Osteoblast (primary cell): Measurements from ENCODE around the gene ZNF846. TPM values are rescaled to one million over a fixed set of nuclear protein-coding genes. Genes with fewer than 3 reads are reported as not detected.

Source experiments
- DNase-seq: peaks from one replicate; pipeline ENCODE4 v3.0.0; 2011; ENCODE audit warnings: low spot score, mixed read lengths; ENCODE audit not compliant: insufficient read length; ENCODE audit errors: missing footprints
- H2AFZ ChIP-seq: 2 replicates; pipeline ENCODE4 v1.6.0; 2011; ENCODE audit warnings: mild to moderate bottlenecking, low read length
- H3K27ac ChIP-seq: 2 replicates; pipeline ENCODE4 v1.5.1; 2011; ENCODE audit warnings: mild to moderate bottlenecking, low read depth, low read length, moderate library complexity
- H3K27me3 ChIP-seq: 2 replicates; pipeline ENCODE4 v1.6.0; 2012; ENCODE audit warnings: mild to moderate bottlenecking, control low read depth, inconsistent platforms, low read length, moderate library complexity; ENCODE audit not compliant: insufficient read depth
- H3K36me3 ChIP-seq: 2 replicates; pipeline ENCODE4 v1.5.1; 2011; ENCODE audit warnings: mild to moderate bottlenecking, low read length, control low read depth, moderate library complexity; ENCODE audit not compliant: insufficient read depth
- H3K4me1 ChIP-seq: 2 replicates; pipeline ENCODE4 v1.5.1; 2011; ENCODE audit warnings: mild to moderate bottlenecking, low read length, control low read depth, moderate library complexity; ENCODE audit not compliant: insufficient read depth
- H3K4me2 ChIP-seq: 2 replicates; pipeline ENCODE4 v1.6.0; 2011; ENCODE audit warnings: mild to moderate bottlenecking, low read length; ENCODE audit not compliant: insufficient read depth
- H3K4me3 ChIP-seq: fragments of 200-600 bp; sonication (generic); 3 replicates; pipeline ENCODE4 v1.5.1; 2012; ENCODE audit warnings: mild to moderate bottlenecking, low read length, inconsistent platforms; ENCODE audit not compliant: insufficient read depth
- H3K79me2 ChIP-seq: 2 replicates; pipeline ENCODE4 v1.6.0; 2012; ENCODE audit warnings: mild to moderate bottlenecking, low read length, control low read depth, inconsistent platforms; ENCODE audit not compliant: insufficient read depth
- H3K9me3 ChIP-seq: 2 replicates; pipeline ENCODE4 v1.5.1; 2011; ENCODE audit warnings: low read depth, low read length, control low read depth
- H4K20me1 ChIP-seq: 2 replicates; pipeline ENCODE4 v1.6.0; 2012; ENCODE audit warnings: mild to moderate bottlenecking, low read length, control low read depth; ENCODE audit not compliant: insufficient read depth
- total RNA-seq: library from RNA; depleted of rRNA; stranded (reverse); fragments of >200 nt; gene quantifications from 2 replicates; pipeline ENCODE4 v1.2.3, GENCODE V29; 2012
- TF ChIP-seq, protein P1 (sequence below): IDR thresholded peaks from 2 replicates; pipeline ENCODE4 v1.5.1; 2011; ENCODE audit warnings: mild to moderate bottlenecking, low read depth, low read length, moderate library complexity; ENCODE audit errors: extremely low read depth

Gene ZNF846
- 14.1 and 17.7 TPM in 2 replicates for total RNA-seq

DNA sequence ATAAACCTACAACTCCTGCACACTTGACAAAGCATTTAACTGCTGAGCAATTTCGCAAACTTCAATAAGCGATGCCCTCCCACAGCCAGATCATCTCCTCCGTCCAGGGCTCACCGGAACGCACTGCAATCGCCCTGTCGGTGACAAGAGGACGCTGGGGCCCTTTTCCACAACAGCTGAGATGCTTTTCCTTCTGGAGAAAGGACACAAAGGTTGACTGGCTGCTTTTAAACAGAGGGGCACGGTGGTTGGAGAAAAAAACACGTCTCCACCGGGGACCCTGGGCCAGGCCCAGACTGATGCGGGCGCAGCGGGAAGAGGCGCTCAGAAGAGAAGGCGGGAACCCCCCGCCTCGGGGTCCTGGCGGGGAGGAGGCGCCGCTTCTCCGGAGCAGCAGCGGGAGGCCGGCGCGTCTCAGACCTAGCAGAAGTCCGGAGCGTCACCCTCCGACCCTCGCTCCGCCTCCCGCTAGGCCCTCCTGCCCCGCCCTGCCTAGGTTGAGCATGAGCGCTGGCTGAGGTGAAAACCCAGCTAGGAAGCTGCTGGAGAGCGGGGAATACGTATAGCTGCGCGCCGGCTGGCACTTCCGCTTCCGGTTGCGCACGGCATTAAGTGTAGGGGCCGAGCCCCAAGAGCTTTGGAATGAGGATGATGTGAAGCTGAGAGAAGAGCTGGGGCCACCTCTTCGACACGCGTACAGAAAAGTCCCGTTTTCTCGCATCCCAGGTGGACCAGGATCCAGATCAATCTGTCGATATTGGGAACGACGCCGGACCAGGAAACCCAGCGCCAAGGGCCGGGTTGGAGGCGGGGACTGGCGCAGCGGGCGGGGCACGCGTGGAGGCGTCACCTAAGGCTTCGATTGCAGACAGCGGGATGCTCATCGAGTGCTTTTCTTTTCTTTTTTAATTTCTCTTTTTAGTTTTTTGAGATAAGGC lies at the start of gene ZNF846:
ZNF846 (minus strand) TSS at position 564 of the 938 bp plus-strand sequence. CDS start 3,788 bp downstream, outside the sequence.
- H2AFZ ChIP-seq: peak within 1 kb of the TSS; percentile 99
- peaks cover 8% of the 10 kb centered on the region for H3K4me1 ChIP-seq
- H3K27me3 ChIP-seq: no peaks in the 10 kb centered on the region

DNA sequence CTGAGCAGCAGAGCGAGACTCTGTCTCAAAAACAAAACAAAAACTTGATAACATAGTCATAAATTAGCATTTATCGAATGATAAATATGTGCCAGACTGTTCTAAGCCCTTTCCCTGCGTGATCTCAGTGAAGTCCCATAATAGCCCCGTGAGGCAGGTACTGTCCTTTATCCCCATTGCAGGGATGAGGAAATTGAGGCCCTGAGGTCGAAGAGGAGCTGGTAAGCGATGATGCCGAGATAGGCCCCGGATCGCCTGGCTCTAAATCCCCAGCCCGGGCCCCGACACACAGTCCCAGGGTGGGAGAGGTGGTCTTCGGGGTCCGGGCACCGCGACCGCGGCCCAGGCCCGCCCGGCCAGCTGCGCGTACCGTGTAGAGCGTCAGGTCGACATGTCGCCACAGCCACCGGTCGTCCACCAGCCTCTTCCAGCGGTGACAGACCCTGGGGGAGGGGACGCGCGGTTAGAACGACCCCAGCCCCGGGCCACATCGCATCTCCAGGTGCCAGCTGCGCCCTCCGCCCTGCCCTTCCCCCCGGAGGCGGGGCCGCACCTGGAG lies 49.7 kb upstream of the ZNF846 start:
- Histone ChIP-seq H3K4me3 (peak overlapping the region; percentile 100), H2AFZ (peak overlapping the region; percentile 95), H3K79me2 (peaks cover 47% of the 10 kb centered on the region), H3K36me3 (no peaks in the 10 kb centered on the region), H3K4me1 (peaks cover 11% of the 10 kb centered on the region), H3K27me3 (no peaks in the 10 kb centered on the region), H3K27ac (peak overlapping the region; percentile 92), H4K20me1 (peaks cover 6% of the 10 kb centered on the region), H3K4me2 (peak overlapping the region; percentile 99), H3K9me3 (no peaks in the 10 kb centered on the region)
- DNase-seq: no peak
- TF ChIP-seq, protein P1, sequence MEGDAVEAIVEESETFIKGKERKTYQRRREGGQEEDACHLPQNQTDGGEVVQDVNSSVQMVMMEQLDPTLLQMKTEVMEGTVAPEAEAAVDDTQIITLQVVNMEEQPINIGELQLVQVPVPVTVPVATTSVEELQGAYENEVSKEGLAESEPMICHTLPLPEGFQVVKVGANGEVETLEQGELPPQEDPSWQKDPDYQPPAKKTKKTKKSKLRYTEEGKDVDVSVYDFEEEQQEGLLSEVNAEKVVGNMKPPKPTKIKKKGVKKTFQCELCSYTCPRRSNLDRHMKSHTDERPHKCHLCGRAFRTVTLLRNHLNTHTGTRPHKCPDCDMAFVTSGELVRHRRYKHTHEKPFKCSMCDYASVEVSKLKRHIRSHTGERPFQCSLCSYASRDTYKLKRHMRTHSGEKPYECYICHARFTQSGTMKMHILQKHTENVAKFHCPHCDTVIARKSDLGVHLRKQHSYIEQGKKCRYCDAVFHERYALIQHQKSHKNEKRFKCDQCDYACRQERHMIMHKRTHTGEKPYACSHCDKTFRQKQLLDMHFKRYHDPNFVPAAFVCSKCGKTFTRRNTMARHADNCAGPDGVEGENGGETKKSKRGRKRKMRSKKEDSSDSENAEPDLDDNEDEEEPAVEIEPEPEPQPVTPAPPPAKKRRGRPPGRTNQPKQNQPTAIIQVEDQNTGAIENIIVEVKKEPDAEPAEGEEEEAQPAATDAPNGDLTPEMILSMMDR: no peak

More for the DNA sequence above, at the start of gene ZNF846:
- TF ChIP-seq, protein P1: no peak
- Histone ChIP-seq H4K20me1 (no peaks in the 10 kb centered on the region), H3K36me3 (peaks cover 3% of the 10 kb centered on the region), H3K79me2 (peaks cover 2% of the 10 kb centered on the region), H3K9me3 (no peaks in the 10 kb centered on the region), H3K4me3 (peak within 1 kb of the TSS; percentile 96), H3K27ac (peak within 1 kb of the TSS; percentile 92), H3K4me2 (peak within 1 kb of the TSS; percentile 98)
- peak; percentile 97 for DNase-seq

DNA sequence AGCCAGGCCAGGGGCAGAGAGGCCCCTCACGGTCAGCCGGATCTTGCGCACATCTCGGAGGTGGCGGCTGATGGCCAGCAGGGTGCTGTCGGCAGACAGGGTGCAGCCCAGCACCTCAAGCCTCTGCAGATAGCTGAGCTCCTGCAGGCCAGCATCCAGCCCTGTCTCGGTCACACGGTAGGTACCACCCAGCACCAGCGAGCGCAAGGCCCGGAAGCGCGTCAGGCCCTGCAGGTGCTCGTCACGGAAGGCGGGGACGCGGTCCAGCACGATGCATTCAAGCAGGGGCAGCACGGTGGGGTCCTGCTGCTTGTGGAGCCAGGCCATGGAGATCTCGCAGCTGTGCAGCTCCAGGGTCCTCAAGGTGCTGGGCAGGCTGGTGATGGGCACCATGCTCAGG lies 42.6 kb upstream of the ZNF846 start:
- Histone ChIP-seq H3K9me3 (no peaks in the 10 kb centered on the region), H3K4me2 (no peak overlapping the region), H3K4me3 (no peak overlapping the region), H3K4me1 (no peaks in the 10 kb centered on the region), H2AFZ (no peak overlapping the region), H3K27ac (no peak overlapping the region), H3K27me3 (no peaks in the 10 kb centered on the region), H3K79me2 (peaks cover 22% of the 10 kb centered on the region), H4K20me1 (peaks cover 4% of the 10 kb centered on the region), H3K36me3 (peaks cover 23% of the 10 kb centered on the region)
- peak; percentile 31 for DNase-seq
- TF ChIP-seq, protein P1: no peak
